ENCODE results near the gene PGRMC2. TPM values are rescaled to one million over a fixed set of nuclear protein-coding genes. Genes with fewer than 3 reads are reported as not detected.

Gene PGRMC2, protein sequence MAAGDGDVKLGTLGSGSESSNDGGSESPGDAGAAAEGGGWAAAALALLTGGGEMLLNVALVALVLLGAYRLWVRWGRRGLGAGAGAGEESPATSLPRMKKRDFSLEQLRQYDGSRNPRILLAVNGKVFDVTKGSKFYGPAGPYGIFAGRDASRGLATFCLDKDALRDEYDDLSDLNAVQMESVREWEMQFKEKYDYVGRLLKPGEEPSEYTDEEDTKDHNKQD
- 28.1 and 42.6 TPM in 2 replicates for total RNA-seq

DNA sequence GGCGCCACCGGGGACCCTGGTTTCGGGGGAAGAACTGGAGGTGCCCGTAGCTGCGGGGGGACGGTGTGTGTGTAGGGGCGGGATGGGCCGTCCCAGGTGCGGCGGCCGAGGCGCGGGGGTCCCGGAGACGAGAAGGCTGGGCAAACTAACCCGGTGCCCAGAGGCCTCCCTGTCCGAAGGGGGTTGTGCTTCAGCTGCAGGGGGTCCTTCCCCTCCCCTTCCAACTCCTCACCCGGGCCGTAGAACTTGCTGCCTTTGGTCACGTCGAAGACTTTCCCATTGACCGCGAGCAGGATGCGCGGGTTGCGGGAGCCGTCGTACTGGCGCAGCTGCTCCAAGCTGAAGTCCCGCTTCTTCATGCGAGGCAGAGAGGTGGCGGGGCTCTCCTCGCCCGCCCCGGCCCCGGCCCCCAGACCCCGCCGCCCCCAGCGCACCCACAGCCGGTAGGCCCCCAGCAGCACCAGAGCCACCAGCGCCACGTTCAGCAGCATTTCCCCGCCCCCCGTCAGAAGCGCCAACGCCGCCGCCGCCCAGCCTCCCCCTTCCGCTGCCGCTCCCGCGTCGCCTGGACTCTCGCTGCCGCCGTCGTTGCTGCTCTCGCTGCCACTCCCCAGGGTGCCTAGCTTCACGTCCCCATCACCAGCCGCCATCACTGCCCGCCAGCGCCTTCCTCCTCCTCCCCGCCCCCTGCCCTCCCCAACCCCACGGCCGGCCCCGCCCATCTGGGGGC, at the start of gene PGRMC2:
PGRMC2 (minus strand) TSS at position 673 of the 730 bp plus-strand sequence; CDS start at position 650, 23 bp downstream.

Other genes starting within 250 kb of the PGRMC2 start
- gene LARP1B, start 226.5 kb downstream of the PGRMC2 start, total RNA-seq = 13.7 and 14.7 TPM in 2 replicates